GM12878 (cell line): ENCODE results near the gene SOX4. TPM values are rescaled to one million over a fixed set of nuclear protein-coding genes. Genes with fewer than 3 reads are reported as not detected.

Experiments used
- ATAC-seq: fragments of 200-7000 bp; cut with Tn5 transposase; 3 replicates; pipeline ENCODE4 v1.9.1; 2020; ENCODE audit warnings: mild to moderate bottlenecking, moderate library complexity
- BruUV-seq: library from RNA; stranded (reverse); fragments of 400-500 nt; replicated peaks from 2 replicates; lab custom pipeline; 2021; lab: Mats Ljungman, UMichigan
- CTCF ChIA-PET: fragments of 300-600 bp; sonication (Branson Sonifier 250); formaldehyde crosslinking; extraction: SDS; loops from one replicate; lab custom pipeline; 2021; ENCODE audit warnings: inconsistent platforms; lab: Yijun Ruan, JAX
- POLR2A ChIA-PET: fragments of 350-600 bp; formaldehyde crosslinking; extraction: SDS; loops from one replicate; lab custom pipeline; 2021; ENCODE audit warnings: inconsistent platforms; lab: Charles Lee
- RAD21 ChIA-PET: fragments of 300-600 bp; sonication (Branson Sonifier 250); formaldehyde crosslinking; loops from one replicate; lab custom pipeline; 2023; ENCODE audit warnings: antibody characterized with exemption; ENCODE audit not compliant: unreplicated experiment; lab: Charles Lee
- SMC1A ChIA-PET: fragments of 300-600 bp; sonication (Branson Sonifier 250); formaldehyde crosslinking; loops from one replicate; lab custom pipeline; 2023; ENCODE audit not compliant: unreplicated experiment, uncharacterized antibody; lab: Charles Lee
- DNase-seq: peaks from one replicate; pipeline ENCODE4 v3.0.0-alpha.2; 2011; ENCODE audit warnings: low read depth, low spot score
- FAIRE-seq: peaks from 3 replicates; lab custom pipeline; 2011; peaks lifted over from hg19 to GRCh38; lab: Jason Lieb, UNC
- H2AFZ ChIP-seq: 2 replicates; pipeline ENCODE4 v1.6.0; 2011; ENCODE audit warnings: low read depth, low read length, control low read depth; ENCODE audit not compliant: control insufficient read depth
- H3K27ac ChIP-seq: 2 replicates; pipeline ENCODE4 v1.5.1; 2011; ENCODE audit warnings: control low read depth; ENCODE audit not compliant: control insufficient read depth, insufficient read depth
- H3K27me3 ChIP-seq, 2 experiments: replicated peaks in 1 of 2; 2 replicates each; pipeline versions ENCODE4 v1.6.0 to v1.6.1; 2011; ENCODE audit warnings: low read length in 1 of 2; ENCODE audit not compliant: control insufficient read depth in 2 of 2, insufficient read depth in 2 of 2
- H3K36me3 ChIP-seq, 2 experiments: 2 replicates each; pipeline ENCODE4 v1.5.1; 2011; ENCODE audit warnings: low read length in 1 of 2; ENCODE audit not compliant: control insufficient read depth in 2 of 2, insufficient read depth in 2 of 2
- H3K4me1 ChIP-seq: 2 replicates; pipeline ENCODE4 v1.6.1; 2011; ENCODE audit warnings: mild to moderate bottlenecking, low read length, moderate library complexity, mixed read lengths; ENCODE audit not compliant: control insufficient read depth, insufficient read depth
- H3K4me2 ChIP-seq: 2 replicates; pipeline ENCODE4 v1.6.0; 2011; ENCODE audit warnings: control low read depth; ENCODE audit not compliant: control insufficient read depth, insufficient read depth
- H3K4me3 ChIP-seq: fragments of 200-600 bp; sonication (generic); 2 replicates; pipeline ENCODE4 v1.5.1; 2016
- H3K79me2 ChIP-seq: 2 replicates; pipeline ENCODE4 v1.6.0; 2011; ENCODE audit warnings: low read length; ENCODE audit not compliant: control insufficient read depth, insufficient read depth
- H3K9ac ChIP-seq: 2 replicates; pipeline ENCODE4 v1.8.0; 2011; ENCODE audit warnings: low read length, control low read depth, mixed read lengths; ENCODE audit not compliant: control insufficient read depth, insufficient read depth
- H3K9me3 ChIP-seq: replicated peaks from 3 replicates; pipeline ENCODE4 v1.5.1; 2011; ENCODE audit warnings: mild to moderate bottlenecking, low read length; ENCODE audit not compliant: control insufficient read depth, insufficient read depth
- H4K20me1 ChIP-seq: 2 replicates; pipeline ENCODE4 v1.6.0; 2011; ENCODE audit not compliant: control insufficient read depth, insufficient read depth
- ATF7 ChIP-seq: fragments of 450-650 bp; IDR thresholded peaks from 2 replicates; pipeline ENCODE4 v1.6.1; 2016; ENCODE audit warnings: low read depth, mild to moderate bottlenecking
- CBX5 ChIP-seq: sonication (generic); IDR thresholded peaks from 2 replicates; pipeline ENCODE4 v1.6.1; 2016; ENCODE audit warnings: low read depth, moderate library complexity, mild to moderate bottlenecking, inconsistent platforms
- CREM ChIP-seq: IDR thresholded peaks from 2 replicates; pipeline ENCODE4 v1.6.1; 2014; ENCODE audit warnings: antibody characterized with exemption, low read depth
- FOXM1 ChIP-seq: IDR thresholded peaks from 2 replicates; pipeline ENCODE4 v1.6.1; 2012; ENCODE audit warnings: low read depth, mild to moderate bottlenecking, inconsistent platforms, low read length, moderate library complexity
- KLF5 ChIP-seq: fragments of 450-650 bp; IDR thresholded peaks from 2 replicates; pipeline ENCODE4 v1.6.1; 2014; ENCODE audit warnings: mild to moderate bottlenecking; ENCODE audit not compliant: partially characterized antibody
- LARP7 ChIP-seq: fragments of 450-650 bp; IDR thresholded peaks from 2 replicates; pipeline ENCODE4 v1.6.1; 2017; ENCODE audit warnings: mild to moderate bottlenecking
- RBBP5 ChIP-seq: fragments of 200-600 bp; sonication (generic); conservative IDR thresholded peaks from 2 replicates; pipeline ENCODE4 v1.6.1; 2016
- REST ChIP-seq: IDR thresholded peaks from 2 replicates; pipeline ENCODE4 v1.6.1; 2012; ENCODE audit warnings: mild to moderate bottlenecking, low read depth, low read length
- SP1 ChIP-seq: IDR thresholded peaks from one replicate; pipeline ENCODE4 v1.6.1; 2011; ENCODE audit warnings: low read depth, low read length
- TARDBP ChIP-seq: IDR thresholded peaks from 2 replicates; pipeline ENCODE4 v1.6.1; 2016; ENCODE audit warnings: borderline replicate concordance
- YY1 ChIP-seq: IDR thresholded peaks from 2 replicates; pipeline ENCODE4 v1.6.1; 2011; ENCODE audit warnings: low read depth, mild to moderate bottlenecking, low read length
- ZBED1 ChIP-seq: IDR thresholded peaks from 2 replicates; pipeline ENCODE4 v1.6.1; 2016; ENCODE audit warnings: borderline replicate concordance
- WGBS: methylation state at CpG from one replicate; pipeline ENCODE4 v1.1.6; 2016; ENCODE audit warnings: low lambda C conversion rate; ENCODE audit not compliant: insufficient replicate concordance, insufficient coverage; ENCODE audit errors: missing lambda C conversion rate; 5-methylcytosine and 5-hydroxymethylcytosine counted together
- in situ Hi-C: fragments of 300-500 bp; cut with MboI; formaldehyde crosslinking; loops from 9 replicates; pipeline ENCODE4 v1.14.3; 2018; ENCODE audit warnings: mixed read lengths
- intact Hi-C: fragments of 100-400 bp; cut with micrococcal nuclease; formaldehyde crosslinking; loops from one replicate; pipeline ENCODE4 v1.14.2; 2022; ENCODE audit not compliant: unreplicated experiment
- polyA plus RNA-seq, 11 experiments: library from polyadenylated mRNA; depleted of rRNA in 4 of 11; unstranded in 6 of 11; stranded (reverse) in 5 of 11; fragments of >200 nt; fragmentation: Nextera tagmentation in 4 of 11; fragmentation: Illumina TruSeq in 1 of 11; extraction: Ambion mirVana in 4 of 11; extraction: Trizol in 1 of 11; gene quantifications; 1 replicate in 1 of 11; 2 replicates in 10 of 11; pipeline versions ENCODE4 v1.2.1 to v1.2.3, GENCODE V29; 2011 to 2016; ENCODE audit warnings: inconsistent platforms in 2 of 11, missing spikeins in 2 of 11, low read depth in 1 of 11
- total RNA-seq, 4 experiments: library from RNA; depleted of rRNA in 3 of 4; stranded (reverse); fragments of >200 nt in 3 of 4; fragmentation: Illumina TruSeq in 1 of 4; extraction: Trizol in 1 of 4; gene quantifications; 2 replicates each; pipeline versions ENCODE4 v1.2.1 to v1.2.3, GENCODE V29; 2013 to 2021
- TF ChIP-seq, protein P1 (sequence below): fragments of 450-650 bp; IDR thresholded peaks from 2 replicates; pipeline ENCODE4 v1.6.1; 2017; ENCODE audit warnings: antibody characterized with exemption, mild to moderate bottlenecking, moderate library complexity
- TF ChIP-seq, protein P2 (sequence below): fragments of 450-650 bp; IDR thresholded peaks from 2 replicates; pipeline ENCODE4 v1.6.1; 2016; ENCODE audit warnings: mild to moderate bottlenecking

Gene SOX4
- total and polyA plus RNA-seq, 10 of the 15 experiments (the other 5 are each of a cell fraction or from before 2014, with no cell fraction given): 16.8 to 119 (median 26.5) TPM

DNA sequence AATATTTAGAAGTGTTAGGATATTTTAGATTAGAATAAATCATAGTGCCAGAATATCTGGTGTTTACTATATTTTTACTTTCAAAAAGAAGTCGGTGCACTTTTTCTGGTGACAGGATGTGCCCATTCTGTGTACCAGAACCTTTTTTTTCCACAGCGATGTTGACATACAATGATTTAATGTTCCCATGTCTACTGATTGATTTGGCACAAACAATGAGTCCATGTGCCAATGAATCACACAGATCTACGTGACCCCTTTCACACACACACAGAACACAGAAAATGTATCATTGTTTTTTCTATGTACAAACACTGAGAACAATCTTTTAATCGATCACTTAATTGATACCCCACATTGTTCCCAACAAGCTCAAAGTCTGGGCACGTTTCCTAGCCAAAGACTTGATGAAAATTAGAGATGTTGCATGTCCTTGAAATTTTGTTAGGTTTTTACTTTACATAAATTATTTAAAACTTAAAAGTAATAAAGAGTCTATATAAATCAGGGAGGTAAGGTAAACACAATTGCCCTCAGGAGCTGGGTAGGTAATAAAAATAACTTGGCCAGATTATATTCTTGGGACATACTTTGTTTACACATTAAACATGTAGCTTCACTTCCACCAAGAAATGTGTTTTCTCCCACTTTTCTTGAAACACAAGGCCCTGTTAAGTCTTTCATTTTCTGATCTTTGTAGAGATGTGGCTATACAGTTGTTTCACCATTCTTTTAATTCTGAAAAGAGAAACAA lies 36.4 kb upstream of the SOX4 start (continued):
- TF ChIP-seq SP1: no peak
- TF ChIP-seq RBBP5: no peak
- no peak for TF ChIP-seq TARDBP

GRCh38 chr6:21559238-21559637 lies 34.3 kb upstream of the SOX4 start:
- intact Hi-C loops (no loop called here), in situ Hi-C loops (no loop called here)
- no peaks in the 10 kb centered on the region for H3K27me3 ChIP-seq
- H3K36me3 ChIP-seq: no peaks in the 10 kb centered on the region
- no peak overlapping the region for H3K4me2 ChIP-seq
- no TSS peak for BruUV-seq
- 79% methylated on average over 3 of the region's 3 CpGs for WGBS
- TF ChIP-seq, protein P1, sequence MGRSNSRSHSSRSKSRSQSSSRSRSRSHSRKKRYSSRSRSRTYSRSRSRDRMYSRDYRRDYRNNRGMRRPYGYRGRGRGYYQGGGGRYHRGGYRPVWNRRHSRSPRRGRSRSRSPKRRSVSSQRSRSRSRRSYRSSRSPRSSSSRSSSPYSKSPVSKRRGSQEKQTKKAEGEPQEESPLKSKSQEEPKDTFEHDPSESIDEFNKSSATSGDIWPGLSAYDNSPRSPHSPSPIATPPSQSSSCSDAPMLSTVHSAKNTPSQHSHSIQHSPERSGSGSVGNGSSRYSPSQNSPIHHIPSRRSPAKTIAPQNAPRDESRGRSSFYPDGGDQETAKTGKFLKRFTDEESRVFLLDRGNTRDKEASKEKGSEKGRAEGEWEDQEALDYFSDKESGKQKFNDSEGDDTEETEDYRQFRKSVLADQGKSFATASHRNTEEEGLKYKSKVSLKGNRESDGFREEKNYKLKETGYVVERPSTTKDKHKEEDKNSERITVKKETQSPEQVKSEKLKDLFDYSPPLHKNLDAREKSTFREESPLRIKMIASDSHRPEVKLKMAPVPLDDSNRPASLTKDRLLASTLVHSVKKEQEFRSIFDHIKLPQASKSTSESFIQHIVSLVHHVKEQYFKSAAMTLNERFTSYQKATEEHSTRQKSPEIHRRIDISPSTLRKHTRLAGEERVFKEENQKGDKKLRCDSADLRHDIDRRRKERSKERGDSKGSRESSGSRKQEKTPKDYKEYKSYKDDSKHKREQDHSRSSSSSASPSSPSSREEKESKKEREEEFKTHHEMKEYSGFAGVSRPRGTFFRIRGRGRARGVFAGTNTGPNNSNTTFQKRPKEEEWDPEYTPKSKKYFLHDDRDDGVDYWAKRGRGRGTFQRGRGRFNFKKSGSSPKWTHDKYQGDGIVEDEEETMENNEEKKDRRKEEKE: no peak
- TF ChIP-seq, protein P2, sequence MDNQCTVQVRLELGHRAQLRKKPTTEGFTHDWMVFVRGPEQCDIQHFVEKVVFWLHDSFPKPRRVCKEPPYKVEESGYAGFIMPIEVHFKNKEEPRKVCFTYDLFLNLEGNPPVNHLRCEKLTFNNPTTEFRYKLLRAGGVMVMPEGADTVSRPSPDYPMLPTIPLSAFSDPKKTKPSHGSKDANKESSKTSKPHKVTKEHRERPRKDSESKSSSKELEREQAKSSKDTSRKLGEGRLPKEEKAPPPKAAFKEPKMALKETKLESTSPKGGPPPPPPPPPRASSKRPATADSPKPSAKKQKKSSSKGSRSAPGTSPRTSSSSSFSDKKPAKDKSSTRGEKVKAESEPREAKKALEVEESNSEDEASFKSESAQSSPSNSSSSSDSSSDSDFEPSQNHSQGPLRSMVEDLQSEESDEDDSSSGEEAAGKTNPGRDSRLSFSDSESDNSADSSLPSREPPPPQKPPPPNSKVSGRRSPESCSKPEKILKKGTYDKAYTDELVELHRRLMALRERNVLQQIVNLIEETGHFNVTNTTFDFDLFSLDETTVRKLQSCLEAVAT: no peak
- TF ChIP-seq CBX5 (no peak), ATF7 (no peak), FOXM1 (no peak), CREM (no peak), YY1 (no peak), SP1 (no peak), REST (no peak), ZBED1 (no peak), LARP7 (no peak), KLF5 (no peak)
- TF ChIP-seq, all 136 proteins: peak for 0
- no peak overlapping the region for H3K4me3 ChIP-seq
- no peak overlapping the region for H2AFZ ChIP-seq
- no peak for FAIRE-seq
- H3K27ac ChIP-seq: no peak overlapping the region
- no peak for DNase-seq
- CTCF ChIA-PET: no interaction called here
- POLR2A ChIA-PET: no interaction called here
- H4K20me1 ChIP-seq: no peaks in the 10 kb centered on the region
- no peak for ATAC-seq
- no peaks in the 10 kb centered on the region for H3K9me3 ChIP-seq
- no peaks in the 10 kb centered on the region for H3K4me1 ChIP-seq
- no peaks in the 10 kb centered on the region for H3K79me2 ChIP-seq
- SMC1A ChIA-PET: no interaction called here
- RAD21 ChIA-PET: no interaction called here
- no peak overlapping the region for H3K9ac ChIP-seq
